HG03095 (cell line): Measurements from ENCODE around the gene ATP8B2.
A peak's percentile ranks its signal among the peaks of the same experiment; 100 is the strongest.
"Not testable (repeated sequence)": the region's sequence is repeated elsewhere in the genome, so short reads cannot be mapped to it uniquely, and the experiment has no call there.

Source experiments
- ATAC-seq: cut with Tn5 transposase; IDR thresholded peaks from one replicate; pipeline ENCODE4 v1.9.1; 2021; ENCODE audit warnings: moderate library complexity; ENCODE audit not compliant: unreplicated experiment

ATP8B2 gene

DNA sequence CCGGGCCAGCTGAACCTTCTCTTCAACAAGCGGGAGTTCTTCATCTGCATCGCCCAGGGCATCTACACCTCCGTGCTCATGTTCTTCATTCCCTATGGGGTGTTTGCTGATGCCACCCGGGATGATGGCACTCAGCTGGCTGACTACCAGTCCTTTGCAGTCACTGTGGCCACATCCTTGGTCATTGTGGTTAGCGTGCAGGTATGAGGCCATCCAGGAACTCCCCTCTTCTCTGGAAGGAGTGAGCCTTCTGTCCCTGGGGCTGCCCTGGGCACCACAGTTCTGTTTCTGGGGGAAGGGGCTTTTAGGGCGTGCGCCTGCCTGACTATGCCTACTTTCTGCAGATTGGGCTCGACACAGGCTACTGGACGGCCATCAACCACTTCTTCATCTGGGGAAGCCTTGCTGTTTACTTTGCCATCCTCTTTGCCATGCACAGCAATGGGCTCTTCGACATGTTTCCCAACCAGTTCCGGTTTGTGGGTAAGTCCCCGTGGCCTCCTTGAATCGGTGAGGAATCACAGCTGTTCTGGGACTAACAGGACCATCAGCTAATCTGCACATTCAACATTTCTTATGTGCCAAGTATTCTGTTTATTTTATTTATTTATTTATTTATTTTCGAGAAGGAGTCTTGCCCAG, 21.1 kb downstream of the ATP8B2 start:
- no peak for ATAC-seq

DNA sequence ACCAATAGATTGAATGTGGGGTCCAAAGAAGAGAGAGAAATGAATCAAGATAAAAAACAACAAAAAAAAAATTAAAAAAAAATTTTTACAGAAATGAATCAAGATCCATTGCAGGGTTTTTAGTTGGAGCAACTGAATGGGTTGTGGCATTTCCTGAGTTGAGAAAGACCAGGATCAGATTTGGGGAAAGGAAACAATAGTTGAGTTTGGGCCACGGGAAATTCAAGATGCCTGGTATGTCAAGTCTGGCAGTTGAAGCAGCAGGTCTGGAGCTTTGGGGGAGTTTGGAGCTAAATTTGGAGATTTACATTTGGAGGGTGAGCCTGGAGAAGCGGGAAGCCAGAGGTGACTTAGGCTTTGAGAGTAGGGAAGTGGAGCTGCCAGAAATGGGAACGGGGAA, 22.6 kb downstream of the ATP8B2 start:
- no peak for ATAC-seq

DNA sequence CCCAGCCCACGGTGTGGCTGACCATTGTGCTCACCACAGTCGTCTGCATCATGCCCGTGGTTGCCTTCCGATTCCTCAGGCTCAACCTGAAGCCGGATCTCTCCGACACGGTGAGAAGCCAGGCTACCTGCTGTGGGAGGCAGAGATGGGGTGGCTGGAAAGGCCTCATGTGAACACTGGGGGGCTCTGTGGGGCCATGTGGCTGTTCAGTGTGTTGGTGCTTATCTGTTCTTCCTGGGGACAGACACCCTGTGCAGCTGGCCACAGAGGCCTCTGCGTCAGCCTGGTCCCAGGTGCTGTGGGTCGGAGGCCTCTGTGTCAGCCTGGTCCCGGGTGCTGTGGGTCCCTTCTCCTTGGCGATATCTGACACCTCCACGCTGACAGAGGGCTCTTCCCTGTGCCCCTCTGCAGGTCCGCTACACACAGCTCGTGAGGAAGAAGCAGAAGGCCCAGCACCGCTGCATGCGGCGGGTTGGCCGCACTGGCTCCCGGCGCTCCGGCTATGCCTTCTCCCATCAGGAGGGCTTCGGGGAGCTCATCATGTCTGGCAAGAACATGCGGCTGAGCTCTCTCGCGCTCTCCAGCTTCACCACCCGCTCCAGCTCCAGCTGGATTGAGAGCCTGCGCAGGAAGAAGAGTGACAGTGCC, 23.2 kb downstream of the ATP8B2 start:
- ATAC-seq, result no peak

DNA sequence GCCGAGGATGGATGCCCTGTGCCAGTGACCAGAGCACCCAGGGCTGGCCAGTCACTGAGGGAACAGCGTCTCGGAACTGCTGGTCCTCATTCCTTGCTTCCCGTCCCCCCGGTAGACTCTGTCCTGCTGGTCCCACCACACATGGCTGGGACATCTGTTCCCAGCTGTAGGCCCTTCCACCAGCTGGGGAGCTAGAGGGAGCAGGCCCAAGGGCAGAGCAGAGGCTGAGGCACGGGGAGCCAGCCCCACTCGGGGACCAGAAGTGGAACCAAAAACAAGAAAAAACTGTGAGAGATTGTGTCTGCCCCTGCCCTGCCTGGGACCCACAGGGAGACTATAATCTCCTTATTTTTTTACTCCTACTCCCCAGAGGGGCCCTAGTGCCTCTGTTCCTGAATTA, 23.8 kb downstream of the ATP8B2 start:
- no peak for ATAC-seq

DNA sequence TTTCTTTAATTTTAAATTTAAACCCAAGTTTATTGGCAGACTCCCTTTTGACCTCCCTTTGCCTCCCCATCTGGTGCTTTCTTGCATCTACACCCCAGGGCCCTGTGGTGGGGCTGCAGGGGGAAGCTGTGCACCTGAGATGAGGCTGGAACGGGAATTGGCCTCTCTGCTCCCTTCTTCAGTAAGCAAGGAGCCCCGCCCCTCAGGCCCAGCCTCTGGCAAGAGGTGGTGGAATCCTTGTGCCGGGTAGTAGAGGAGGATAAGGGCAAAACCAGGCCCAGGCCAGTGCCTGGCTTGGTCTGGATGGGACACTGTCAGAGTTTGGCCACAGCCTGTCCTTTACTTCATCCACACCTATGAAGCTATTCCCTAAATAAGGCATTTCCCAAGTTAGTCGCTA, 25.1 kb downstream of the ATP8B2 start:
- ATAC-seq, result no peak

DNA sequence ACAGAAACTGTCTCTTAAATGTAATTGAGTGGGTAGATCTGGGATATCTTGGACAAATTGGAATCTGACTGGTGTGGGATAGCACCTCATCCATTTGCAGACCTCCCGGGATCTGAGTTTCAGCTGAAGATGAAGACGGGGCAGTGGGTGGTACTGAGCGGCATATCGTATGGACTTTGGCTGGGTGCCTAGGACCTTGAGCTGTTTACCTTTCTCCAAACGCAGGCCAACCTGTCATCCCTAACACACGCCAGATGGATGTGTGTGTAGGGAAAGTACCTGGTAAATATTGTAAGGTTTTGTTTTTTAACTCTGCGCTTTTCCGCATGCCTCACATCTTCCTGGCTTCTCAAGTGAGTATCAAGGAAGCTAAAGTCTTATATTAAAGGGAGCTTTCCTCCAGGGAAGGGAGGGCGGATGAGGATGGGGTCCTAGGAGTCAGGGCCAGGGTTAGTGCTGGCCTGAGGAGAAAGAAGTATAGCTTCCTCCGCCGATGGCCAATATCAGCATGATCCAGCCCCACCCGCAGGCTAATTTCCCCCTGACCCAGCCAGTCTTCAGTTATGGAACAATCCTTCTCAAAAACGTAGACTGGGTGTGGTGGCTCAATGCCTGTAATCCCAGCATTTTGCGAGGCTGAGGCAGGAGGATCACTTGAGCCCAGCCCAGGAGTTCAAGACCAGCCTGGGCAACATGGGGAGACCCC, 26.2 kb downstream of the ATP8B2 start:
- no peak for ATAC-seq

DNA sequence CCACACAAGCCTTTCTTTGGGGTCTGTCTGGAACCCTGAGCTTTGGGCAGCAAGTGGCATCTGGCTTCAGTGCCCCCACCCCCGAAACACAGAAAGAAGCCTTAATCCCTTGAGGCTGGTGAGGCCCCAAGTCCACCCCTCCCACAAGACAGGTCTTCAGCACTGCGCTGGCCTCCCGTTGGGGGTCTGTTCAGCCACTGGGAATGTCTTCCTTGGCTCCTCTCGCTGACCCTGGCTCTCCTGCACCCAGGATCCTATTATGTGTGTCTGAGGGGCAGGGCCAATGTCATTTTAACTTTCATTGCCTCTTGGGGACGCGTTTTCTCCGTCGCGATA, 26.9 kb downstream of the ATP8B2 start:
- no peak for ATAC-seq

DNA sequence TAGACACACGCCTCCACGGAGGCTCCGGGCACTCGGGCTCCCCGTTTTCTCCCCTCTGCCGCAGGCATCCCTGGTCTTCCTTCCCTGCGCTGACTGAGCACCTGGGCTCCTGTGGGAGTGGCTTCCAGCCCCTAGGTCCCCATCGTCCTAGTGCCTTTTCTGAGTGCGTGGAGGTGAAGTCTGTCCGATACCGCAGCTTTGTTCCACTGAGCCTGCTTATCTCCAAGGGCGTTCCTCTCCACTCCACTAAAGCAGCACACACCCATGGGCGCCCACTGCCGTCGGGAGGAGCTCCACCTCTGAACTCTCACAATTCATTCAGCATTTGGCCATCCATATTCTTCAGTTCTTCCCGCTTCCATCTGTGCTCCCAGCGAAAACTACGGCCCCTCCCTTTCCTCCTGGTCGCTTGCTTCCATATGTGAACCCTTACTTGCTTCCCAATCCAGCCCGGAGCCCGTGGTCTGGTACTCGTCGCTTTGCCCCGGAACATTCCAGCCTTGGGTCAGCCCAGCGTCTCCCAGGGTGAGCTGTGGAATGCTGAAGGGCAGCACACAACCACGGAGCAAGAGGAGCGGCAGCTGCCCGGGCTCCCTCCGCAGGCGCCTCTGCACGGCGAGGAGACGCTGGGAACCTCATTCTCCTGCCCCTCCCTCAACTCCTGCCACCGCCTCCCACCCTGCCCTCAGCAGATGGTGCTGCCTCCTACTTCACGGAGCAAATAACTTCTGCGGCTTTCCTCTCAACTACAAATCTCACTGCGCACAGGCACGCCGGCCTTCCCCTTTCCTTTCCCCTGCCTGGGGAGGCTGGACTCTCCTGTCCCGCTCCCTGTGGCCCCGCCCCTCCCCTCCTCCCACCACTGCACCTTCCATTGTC, 27.5 kb downstream of the ATP8B2 start:
- no peak for ATAC-seq

DNA sequence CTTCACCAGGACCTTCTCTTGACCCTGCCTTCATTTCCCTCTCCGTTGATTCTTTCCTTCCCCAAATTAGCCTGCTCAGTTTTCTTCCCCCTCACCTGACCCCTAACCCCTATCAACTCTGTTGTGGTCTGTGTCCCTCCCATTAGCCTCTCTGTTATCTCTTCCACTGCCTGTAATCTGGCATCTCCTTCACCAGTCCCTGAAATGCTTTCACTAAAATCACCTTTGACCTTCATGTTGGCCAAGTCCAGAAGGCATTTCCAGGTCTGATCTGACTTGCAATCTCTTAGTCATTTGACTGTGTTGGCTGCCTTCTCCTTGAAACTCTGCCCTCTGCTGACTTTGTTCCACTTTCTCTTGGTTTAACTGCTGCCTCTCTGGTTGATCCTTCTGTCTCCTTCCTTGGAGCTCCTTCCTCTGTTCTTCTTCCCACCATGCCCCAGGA, 28.2 kb downstream of the ATP8B2 start:
- no peak for ATAC-seq

DNA sequence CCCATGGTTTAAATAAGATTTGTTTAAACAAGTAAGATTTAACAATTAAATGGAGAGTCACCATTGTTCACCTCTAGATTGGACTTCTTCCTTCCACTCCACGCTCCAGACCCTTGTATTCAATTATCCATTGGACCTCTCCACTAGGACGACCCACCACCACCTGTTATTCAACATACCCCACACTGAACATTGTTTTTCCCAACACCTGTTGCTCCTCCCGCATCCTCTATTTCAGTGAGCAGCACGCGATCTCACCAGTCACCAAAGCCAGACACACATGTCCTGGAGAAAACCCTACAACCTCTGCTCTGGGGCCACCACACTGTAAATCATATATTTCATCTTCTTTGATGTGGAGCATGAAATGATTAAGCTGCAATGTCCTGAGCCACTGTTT, 28.6 kb downstream of the ATP8B2 start:
- ATAC-seq, result no peak

DNA sequence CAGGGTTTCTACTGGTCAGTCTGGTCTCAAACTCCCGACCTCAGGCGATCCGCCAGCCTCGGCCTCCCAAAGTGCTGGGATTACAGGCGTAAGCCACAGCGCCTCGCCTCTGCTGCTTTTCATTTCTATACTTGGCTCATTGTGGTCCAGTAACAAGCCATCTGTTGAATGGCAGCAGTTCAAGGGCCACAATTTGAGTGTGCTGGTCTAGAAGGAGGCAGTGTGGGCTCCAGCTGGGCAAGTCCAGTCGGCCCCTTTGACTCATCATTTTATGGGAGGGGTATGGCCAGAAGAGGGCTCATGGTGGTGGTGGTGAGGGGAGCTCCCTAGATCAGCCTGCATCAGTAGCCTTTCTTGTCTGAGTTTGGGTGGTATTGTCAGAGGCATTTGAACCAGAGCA, 33.2 kb downstream of the ATP8B2 start:
- ATAC-seq, result no peak

DNA sequence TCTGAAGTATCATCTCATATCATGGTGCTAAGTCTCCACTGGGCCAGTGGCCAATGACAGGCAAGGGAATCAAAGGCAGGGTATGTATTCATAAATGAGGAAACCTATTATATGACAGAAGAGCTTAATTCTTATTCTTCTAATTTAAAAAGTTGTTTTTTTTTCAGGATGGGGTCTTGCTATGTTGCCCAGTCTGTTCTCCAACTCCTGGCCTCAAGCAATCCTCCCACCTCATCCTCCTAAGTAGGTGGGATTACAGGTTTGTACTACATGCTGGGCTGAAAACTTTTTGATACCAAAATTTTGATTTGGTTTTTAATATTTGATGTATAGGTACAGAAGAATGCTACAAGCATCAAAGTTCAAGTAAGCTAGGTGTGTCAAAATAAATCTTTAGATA, 35.0 kb downstream of the ATP8B2 start:
- no peak for ATAC-seq

DNA sequence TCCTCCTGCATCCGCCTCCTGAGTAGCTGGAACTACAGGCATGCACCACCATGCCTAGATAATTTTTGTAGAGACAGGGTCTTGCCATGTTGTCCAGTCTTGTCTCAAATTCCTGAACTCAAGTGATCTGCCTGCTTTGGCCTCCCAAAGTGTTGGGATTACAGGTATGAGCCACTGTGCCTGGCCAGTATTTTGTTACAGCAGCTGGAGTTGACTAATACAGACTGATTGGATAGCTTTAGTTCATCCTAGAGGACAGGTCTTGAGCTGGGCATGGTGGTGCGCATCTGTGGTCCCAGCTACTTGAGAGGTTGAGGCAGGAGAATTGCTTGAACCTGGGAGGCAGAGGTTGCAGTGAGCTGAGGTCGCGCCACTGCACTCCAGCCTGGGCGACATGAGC, 35.6 kb downstream of the ATP8B2 start:
- ATAC-seq, result not testable (repeated sequence)

DNA sequence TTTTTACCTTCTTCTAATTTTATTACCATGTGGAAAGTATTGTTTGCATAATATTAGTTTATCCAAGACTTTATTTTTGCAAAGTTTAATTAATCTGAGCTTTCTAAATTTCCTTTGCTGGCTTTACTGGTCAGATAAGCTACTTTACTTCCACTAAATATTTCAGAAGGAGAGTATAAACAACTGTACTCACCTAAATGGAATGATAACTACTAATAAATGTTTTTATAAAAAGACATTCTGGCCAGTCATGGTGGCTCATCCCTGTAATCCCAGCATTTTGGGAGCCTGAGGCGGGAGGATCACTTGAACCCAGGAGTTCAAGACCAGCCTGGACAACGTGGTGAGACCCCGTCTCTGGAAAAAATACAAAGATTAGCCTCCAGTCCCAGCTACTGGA, 36.0 kb downstream of the ATP8B2 start:
- no peak for ATAC-seq

DNA sequence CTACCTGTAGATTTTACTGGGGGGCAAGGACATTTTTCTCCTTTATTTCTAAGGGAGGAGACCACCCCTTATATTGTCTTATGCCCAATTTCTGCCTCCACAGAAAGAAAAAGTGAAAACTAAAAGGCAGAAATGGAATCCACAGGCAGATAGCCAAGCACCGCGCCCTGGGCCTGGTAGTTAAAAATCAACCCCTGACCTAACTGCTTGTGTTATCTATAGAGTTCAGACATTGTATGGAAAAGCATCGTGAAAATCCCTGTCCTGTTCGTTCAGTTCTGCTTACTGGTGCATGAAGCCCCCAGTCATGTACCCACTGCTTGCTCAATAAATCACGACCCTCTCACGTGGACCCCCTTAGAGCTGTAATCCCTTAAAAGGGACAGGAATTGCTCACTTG, 46.1 kb downstream of the ATP8B2 start:
- ATAC-seq, result no peak

DNA sequence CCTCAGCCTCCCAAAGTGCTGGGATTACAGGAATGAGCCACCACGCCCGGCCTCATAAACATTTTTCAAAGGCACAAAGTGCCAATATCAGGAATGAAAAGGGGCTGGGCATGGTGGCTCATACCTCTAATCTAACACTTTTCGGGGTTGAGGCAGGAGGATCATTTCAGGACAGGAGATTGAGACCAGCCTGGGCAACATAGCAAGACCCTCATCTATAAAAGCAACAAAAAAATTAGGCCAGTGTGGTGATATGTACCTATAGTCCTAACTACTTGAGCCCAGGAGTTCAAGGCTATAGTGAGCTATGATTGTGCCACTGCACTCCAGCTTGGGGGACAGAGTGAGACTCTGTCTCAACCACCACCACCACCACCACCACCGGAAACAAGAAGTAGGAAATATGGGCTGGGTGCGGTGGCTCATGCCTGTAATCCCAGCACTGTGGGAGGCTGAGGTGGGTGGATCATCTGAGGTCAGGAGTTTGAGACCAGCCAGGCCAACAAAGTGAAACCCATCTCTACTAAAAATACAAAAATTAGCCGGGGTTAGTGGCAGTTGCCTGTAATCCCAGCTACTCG, 48.5 kb downstream of the ATP8B2 start:
- ATAC-seq, result not testable (repeated sequence)

DNA sequence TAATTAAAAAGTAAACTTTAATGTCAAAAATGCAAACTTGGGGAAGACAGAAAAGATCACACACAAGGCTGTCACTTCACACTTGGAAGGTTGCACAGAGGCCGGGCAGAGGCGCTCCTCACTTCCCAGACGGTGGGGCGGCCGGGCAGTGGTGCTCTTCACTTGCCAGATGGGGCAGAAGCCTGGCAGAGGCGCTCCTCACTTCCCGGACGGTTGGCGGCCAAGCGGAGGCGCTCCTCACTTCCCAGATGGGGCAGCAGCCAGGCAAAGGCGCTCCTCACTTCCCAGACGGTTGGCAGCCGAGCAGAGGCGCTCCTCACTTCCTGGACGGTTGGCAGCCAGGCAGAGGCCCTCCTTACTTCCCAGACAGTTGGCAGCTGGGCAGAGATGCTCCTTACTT, 54.0 kb downstream of the ATP8B2 start:
- no peak for ATAC-seq

DNA sequence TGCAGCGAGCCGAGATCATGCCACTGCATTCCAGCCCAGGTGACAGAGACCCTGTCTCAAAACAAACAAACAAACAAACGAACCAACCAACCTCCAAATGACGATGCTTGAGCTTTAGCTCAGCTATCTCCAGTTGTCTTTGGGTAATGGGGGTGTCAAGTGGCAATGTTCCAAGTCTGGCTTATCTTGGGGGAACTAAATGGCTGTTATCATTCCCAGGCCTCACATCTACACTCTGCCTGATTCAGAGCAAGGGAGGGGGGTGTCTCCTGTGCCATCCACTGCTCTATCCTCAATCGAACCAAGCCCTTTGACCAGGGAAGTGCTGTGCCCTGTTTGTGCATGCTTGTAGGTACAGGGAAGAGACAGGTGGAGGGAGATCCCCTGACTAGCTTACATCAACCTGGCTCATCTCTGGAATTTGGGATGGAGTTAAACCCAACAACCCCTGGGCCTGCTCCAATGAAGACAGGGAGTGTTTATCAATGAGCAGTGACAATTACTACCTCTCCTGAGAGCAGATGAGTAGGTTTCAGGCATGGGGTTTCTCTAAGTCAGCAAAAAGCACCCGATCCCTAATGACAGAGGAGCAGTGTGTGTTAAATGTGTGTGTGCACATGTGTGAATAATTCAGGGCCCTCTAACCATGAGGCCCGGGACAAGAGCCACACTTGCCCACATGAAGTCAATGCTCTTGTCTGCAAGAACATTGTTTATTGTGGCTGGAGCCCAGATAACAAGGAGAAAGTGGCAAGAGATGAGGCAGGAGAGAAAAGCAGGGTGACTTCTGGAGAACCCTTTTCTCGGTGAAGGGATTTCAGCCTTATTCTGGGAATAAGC, 59.5 kb downstream of the ATP8B2 start:
- ATAC-seq, result no peak

DNA sequence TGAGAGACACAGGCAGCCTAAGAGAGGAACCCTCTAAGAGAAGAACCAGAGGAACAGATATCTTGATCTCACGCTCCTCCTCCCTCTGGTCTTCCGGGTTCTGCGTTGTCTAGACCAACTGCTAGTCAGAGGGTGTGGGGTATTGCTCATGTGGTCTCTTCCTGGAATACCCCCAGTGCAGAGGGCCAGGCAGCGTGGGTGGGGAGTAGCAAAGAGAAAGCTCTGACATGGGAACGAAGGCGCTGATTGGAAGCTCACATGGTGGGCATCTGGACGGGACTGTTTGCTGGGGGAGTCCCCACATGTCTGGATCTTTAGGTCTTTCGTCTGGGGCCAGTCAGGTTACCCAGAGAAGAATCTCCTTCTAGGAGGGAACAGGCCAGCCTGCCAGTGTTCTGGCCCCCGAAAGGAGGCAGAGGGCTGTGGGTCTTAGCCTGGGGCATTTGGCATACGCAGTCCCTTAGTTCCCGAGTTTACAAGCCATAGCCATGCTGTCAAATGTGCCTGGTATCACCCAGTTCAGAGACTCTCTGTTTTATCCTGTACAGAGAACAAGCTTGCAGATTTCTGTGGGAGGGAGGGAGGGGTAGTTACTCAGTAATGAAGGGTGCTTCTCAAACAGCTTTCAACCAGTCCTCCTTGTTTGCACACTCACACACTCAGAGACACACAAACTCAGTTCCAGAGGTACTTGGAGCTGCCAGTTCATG, 61.5 kb downstream of the ATP8B2 start:
- peak; percentile 62 for ATAC-seq
